Measurements from ENCODE around the gene SNRNP25.
A peak's percentile ranks its signal among the peaks of the same experiment; 100 is the strongest.

Gene SNRNP25

DNA sequence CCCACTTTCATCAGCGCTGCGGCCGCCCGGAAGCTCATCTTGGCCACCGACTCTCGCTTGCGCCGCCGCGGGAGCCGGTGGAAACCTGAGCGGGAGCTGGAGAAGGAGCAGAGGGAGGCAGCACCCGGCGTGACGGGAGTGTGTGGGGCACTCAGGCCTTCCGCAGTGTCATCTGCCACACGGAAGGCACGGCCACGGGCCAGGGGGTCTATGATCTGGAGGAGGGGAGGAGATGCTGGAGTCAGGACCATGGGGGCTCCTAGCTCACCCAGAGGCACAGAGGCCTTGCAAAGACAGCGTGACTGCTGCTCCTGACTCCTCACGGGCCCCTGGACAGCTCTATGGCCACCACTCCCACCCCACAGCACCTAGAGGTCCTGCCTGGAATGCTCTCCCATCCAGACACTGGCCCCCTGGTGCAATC is 9.4 kb downstream of the SNRNP25 start:
- TF ChIP-seq, protein P1, sequence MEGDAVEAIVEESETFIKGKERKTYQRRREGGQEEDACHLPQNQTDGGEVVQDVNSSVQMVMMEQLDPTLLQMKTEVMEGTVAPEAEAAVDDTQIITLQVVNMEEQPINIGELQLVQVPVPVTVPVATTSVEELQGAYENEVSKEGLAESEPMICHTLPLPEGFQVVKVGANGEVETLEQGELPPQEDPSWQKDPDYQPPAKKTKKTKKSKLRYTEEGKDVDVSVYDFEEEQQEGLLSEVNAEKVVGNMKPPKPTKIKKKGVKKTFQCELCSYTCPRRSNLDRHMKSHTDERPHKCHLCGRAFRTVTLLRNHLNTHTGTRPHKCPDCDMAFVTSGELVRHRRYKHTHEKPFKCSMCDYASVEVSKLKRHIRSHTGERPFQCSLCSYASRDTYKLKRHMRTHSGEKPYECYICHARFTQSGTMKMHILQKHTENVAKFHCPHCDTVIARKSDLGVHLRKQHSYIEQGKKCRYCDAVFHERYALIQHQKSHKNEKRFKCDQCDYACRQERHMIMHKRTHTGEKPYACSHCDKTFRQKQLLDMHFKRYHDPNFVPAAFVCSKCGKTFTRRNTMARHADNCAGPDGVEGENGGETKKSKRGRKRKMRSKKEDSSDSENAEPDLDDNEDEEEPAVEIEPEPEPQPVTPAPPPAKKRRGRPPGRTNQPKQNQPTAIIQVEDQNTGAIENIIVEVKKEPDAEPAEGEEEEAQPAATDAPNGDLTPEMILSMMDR (IDR thresholded peaks at IDR 0.05; ENCODE audit: borderline replicate concordance, insufficient read depth, low read depth, low read length) = no peak
- no peak overlapping the region for H3K4me3 ChIP-seq (ENCODE audit: low read depth, low read length)

DNA sequence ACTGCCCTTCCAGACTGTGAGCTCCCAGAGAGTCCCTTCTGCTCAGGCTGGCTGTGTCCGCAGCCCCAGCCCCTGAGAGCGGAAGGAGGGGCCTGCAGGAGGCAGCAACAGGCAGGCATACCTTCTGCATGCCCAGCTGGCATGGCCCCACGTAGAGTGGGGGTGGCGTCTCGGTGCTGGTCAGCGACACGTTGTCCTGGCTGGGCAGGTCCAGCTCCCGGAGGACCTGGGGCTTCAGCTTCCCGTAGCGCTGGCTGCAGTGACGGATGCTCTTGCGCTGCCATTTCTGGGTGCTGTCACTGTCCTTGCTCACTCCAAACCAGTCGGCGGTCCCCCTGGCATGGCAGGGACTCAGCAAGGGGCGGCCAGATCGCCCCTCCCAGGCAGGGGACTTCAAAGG is 9.8 kb downstream of the SNRNP25 start:
- TF ChIP-seq, protein P1 (IDR thresholded peaks at IDR 0.05; ENCODE audit: borderline replicate concordance, insufficient read depth, low read depth, low read length) = no peak
- H3K4me3 ChIP-seq (ENCODE audit: low read depth, low read length) = no peak overlapping the region

- H3K4me3 ChIP-seq (ENCODE audit: low read depth, low read length) = no peak overlapping the region
- TF ChIP-seq, protein P1 (IDR thresholded peaks at IDR 0.05; ENCODE audit: borderline replicate concordance, insufficient read depth, low read depth, low read length) = no peak
These were observed 10.6 kb downstream of the SNRNP25 start for GRCh38 chr16:63998-64913.

DNA sequence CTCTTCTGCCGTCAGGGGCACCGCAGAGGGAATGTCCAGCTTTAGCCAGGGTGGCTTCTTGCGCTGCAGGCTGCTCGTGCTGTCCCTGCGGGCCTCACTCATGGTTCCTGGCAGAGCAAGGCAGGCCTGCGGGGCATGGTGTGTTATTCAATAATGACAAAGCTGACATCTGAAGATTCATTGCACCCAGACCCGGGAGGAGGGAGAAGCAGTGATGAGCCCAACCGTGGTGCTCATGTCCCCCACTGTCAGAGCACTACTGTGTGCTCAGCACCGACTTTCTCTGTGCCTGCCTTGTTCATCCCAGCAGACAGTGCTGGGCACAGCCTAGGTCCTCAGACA is 11.3 kb downstream of the SNRNP25 start:
- no peak overlapping the region for H3K4me3 ChIP-seq (ENCODE audit: low read depth, low read length)
- TF ChIP-seq, protein P1 (IDR thresholded peaks at IDR 0.05; ENCODE audit: borderline replicate concordance, insufficient read depth, low read depth, low read length) = no peak

DNA sequence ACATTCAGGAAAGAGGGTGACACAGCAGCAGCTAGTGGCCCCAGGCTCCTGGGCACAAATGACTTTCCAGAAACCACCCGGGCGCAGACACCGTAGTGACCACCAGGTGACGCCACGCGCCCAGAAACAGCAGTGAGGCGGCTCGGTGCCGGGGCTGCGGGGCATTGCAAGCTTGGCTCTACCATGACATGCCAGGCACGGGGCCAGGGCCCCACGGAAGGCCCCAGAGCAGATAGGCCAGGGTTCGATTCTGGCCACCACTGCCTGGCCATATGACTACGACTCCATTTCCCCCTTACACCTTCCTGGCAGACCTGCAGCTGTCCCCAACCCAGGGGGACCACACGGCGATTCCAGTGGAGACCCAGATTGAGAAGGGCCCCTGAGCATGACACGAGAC is 12.1 kb downstream of the SNRNP25 start:
- no peak overlapping the region for H3K4me3 ChIP-seq (ENCODE audit: low read depth, low read length)
- TF ChIP-seq, protein P1 (IDR thresholded peaks at IDR 0.05; ENCODE audit: borderline replicate concordance, insufficient read depth, low read depth, low read length) = peak; percentile 99

- TF ChIP-seq, protein P1 (IDR thresholded peaks at IDR 0.05; ENCODE audit: borderline replicate concordance, insufficient read depth, low read depth, low read length) = no peak
- H3K4me3 ChIP-seq (ENCODE audit: low read depth, low read length) = no peak overlapping the region
These were observed 12.9 kb downstream of the SNRNP25 start for GRCh38 chr16:66309-67182.
